WTC11 (cell line): Measurements from ENCODE around the gene NHLH2. TPM values are rescaled to one million over a fixed set of nuclear protein-coding genes. Genes with fewer than 3 reads are reported as not detected.
A peak's percentile ranks its signal among the peaks of the same experiment; 100 is the strongest.

Source experiments
- ATAC-seq: fragments of 200-7000 bp; cut with Tn5 transposase; 2 replicates; pipeline ENCODE4 v1.10.0; 2021; ENCODE audit warnings: mild to moderate bottlenecking, moderate library complexity
- CTCF ChIA-PET: fragments of 300-600 bp; sonication (Branson Sonifier 250); formaldehyde crosslinking; loops from one replicate; lab custom pipeline; 2021; ENCODE audit warnings: antibody characterized with exemption; lab: Charles Lee
- POLR2A ChIA-PET: fragments of 350-600 bp; sonication (Branson Sonifier 250); formaldehyde crosslinking; loops from one replicate; lab custom pipeline; 2021; ENCODE audit warnings: antibody characterized with exemption; lab: Charles Lee
- DNase-seq: peaks from one replicate; pipeline ENCODE4 v3.0.0; 2021; ENCODE audit warnings: low spot score
- H3K27ac Mint-ChIP-seq: 2 replicates; pipeline ENCODE4 v1.8.0; 2021; ENCODE audit warnings: mixed read lengths
- H3K27me3 Mint-ChIP-seq: 2 replicates; pipeline ENCODE4 v1.8.0; 2021; ENCODE audit warnings: low read depth, mild to moderate bottlenecking, moderate library complexity, mixed read lengths
- H3K36me3 Mint-ChIP-seq: 2 replicates; pipeline ENCODE4 v1.8.0; 2021; ENCODE audit warnings: mixed read lengths
- H3K4me1 Mint-ChIP-seq: 2 replicates; pipeline ENCODE4 v1.8.0; 2022; ENCODE audit warnings: mixed read lengths
- H3K4me3 Mint-ChIP-seq: 2 replicates; pipeline ENCODE4 v1.8.0; 2021; ENCODE audit warnings: mild to moderate bottlenecking, moderate library complexity, mixed read lengths
- H3K9me3 Mint-ChIP-seq: 2 replicates; pipeline ENCODE4 v1.8.0; 2021; ENCODE audit warnings: mixed read lengths
- ATF1 ChIP-seq: sonication (generic); formaldehyde crosslinking; IDR thresholded peaks from 2 replicates; pipeline ENCODE4 v1.8.1; 2023; ENCODE audit warnings: mild to moderate bottlenecking, moderate library complexity, missing genetic modification reagents
- CREB1 ChIP-seq: sonication (generic); formaldehyde crosslinking; IDR thresholded peaks from 2 replicates; pipeline ENCODE4 v1.8.0; 2023; ENCODE audit warnings: mild to moderate bottlenecking, missing genetic modification reagents
- ELF4 ChIP-seq: sonication (generic); formaldehyde crosslinking; IDR thresholded peaks from 2 replicates; pipeline ENCODE4 v1.8.1; 2022; ENCODE audit warnings: low read depth, mild to moderate bottlenecking, moderate library complexity, missing genetic modification reagents
- ETV6 ChIP-seq: sonication (generic); formaldehyde crosslinking; IDR thresholded peaks from 2 replicates; pipeline ENCODE4 v1.8.1; 2022; ENCODE audit warnings: mild to moderate bottlenecking, missing genetic modification reagents
- KAT7 ChIP-seq: sonication (generic); formaldehyde crosslinking; IDR thresholded peaks from 2 replicates; pipeline ENCODE4 v1.8.1; 2023; ENCODE audit warnings: missing genetic modification reagents, mild to moderate bottlenecking, borderline replicate concordance
- NFATC4 ChIP-seq: fragments of 250-450 bp; sonication (Bioruptor Pico); IDR thresholded peaks from 2 replicates; pipeline ENCODE4 v1.9.0; 2021; ENCODE audit warnings: mild to moderate bottlenecking
- NFE2L1 ChIP-seq: sonication (generic); formaldehyde crosslinking; IDR thresholded peaks from 2 replicates; pipeline ENCODE4 v1.8.1; 2023; ENCODE audit warnings: missing genetic modification reagents
- ZNF219 ChIP-seq: sonication (generic); formaldehyde crosslinking; IDR thresholded peaks from 2 replicates; pipeline ENCODE4 v1.8.0; 2023; ENCODE audit warnings: missing genetic modification reagents, mild to moderate bottlenecking, borderline replicate concordance
- total RNA-seq: library from RNA; stranded (reverse); gene quantifications from 3 replicates; pipeline ENCODE4 v1.2.3, GENCODE V29; 2021
- TF ChIP-seq, protein P1 (sequence below): fragments of 200-600 bp; IDR thresholded peaks from 2 replicates; pipeline ENCODE4 v1.8.0; 2022; ENCODE audit warnings: antibody characterized with exemption
- TF ChIP-seq, protein P2 (sequence below): sonication (generic); formaldehyde crosslinking; IDR thresholded peaks from 2 replicates; pipeline ENCODE4 v1.8.1; 2023; ENCODE audit warnings: mild to moderate bottlenecking, missing genetic modification reagents, moderate library complexity
- TF ChIP-seq, protein P3 (sequence below): sonication (generic); formaldehyde crosslinking; IDR thresholded peaks from 2 replicates; pipeline ENCODE4 v1.8.0; 2022; ENCODE audit warnings: mild to moderate bottlenecking, missing genetic modification reagents
- TF ChIP-seq, protein P4 (sequence below): sonication (generic); formaldehyde crosslinking; IDR thresholded peaks from 2 replicates; pipeline ENCODE4 v1.8.0; 2023; ENCODE audit warnings: missing genetic modification reagents, mild to moderate bottlenecking, borderline replicate concordance

NHLH2 gene
- total RNA-seq, 1 experiment from 2014 or later = 4.3 TPM

DNA sequence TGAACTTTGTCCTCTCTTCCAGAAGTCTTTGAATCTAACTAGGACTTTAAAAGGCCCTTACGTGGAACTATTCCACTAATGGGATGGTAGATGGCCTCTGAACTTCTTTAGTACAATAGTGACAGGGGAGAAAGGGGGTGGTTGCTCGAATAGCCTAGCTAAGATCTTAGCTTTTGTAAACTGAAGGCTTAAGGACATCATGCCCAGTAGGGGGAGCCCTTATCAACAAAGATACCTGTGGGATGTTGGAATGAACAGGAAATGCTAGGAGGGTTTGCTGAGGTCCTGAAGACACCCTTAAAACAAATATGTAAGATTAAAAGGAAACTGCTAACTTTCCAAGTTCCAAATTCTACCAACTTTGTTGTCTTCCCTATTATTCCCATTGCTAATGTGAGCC is 33.2 kb downstream of the NHLH2 start (continued):
- TF ChIP-seq, protein P1, sequence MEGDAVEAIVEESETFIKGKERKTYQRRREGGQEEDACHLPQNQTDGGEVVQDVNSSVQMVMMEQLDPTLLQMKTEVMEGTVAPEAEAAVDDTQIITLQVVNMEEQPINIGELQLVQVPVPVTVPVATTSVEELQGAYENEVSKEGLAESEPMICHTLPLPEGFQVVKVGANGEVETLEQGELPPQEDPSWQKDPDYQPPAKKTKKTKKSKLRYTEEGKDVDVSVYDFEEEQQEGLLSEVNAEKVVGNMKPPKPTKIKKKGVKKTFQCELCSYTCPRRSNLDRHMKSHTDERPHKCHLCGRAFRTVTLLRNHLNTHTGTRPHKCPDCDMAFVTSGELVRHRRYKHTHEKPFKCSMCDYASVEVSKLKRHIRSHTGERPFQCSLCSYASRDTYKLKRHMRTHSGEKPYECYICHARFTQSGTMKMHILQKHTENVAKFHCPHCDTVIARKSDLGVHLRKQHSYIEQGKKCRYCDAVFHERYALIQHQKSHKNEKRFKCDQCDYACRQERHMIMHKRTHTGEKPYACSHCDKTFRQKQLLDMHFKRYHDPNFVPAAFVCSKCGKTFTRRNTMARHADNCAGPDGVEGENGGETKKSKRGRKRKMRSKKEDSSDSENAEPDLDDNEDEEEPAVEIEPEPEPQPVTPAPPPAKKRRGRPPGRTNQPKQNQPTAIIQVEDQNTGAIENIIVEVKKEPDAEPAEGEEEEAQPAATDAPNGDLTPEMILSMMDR = peak; percentile 60

DNA sequence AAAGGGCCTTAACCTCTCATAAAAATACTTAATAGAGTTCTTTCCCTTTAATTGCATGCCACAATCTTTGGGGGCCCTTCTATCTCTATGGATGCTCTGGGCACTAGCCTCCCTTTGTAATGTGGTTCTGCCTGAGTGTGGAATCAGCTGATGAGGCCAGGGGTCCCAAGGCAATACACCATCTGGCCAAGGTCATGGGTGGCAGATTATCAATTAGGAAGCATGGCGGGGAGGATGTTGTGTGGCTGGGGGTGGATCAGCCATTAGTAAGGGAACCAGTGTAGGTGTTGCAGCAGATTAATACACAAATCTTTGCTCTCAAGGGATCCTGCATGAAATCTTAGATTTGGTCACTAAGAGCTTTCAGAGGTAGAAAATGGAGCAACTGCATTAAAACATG is 35.3 kb downstream of the NHLH2 start:
- Mint-ChIP-seq H3K4me1 (peaks cover 22% of the 10 kb centered on the region), H3K4me3 (no peak overlapping the region), H3K27me3 (no peaks in the 10 kb centered on the region), H3K9me3 (peaks cover 40% of the 10 kb centered on the region)
- ChIA-PET CTCF (interaction anchor here (1.3 kb wide), 1 partner anchor 215 kb away, joined by 7 read pairs; no protein-coding TSS in a partner anchor), POLR2A (no interaction called here)
- no peak for DNase-seq
- TF ChIP-seq NFE2L1 (CRISPR knock-in tag) = no peak
- TF ChIP-seq CREB1 (CRISPR knock-in tag) = no peak
- TF ChIP-seq ZNF219 = no peak
- TF ChIP-seq, all 79 proteins: peak for 0
- no peak overlapping the region for H3K27ac Mint-ChIP-seq
- peaks cover 13% of the 10 kb centered on the region for H3K36me3 Mint-ChIP-seq
- ATAC-seq = no peak

DNA sequence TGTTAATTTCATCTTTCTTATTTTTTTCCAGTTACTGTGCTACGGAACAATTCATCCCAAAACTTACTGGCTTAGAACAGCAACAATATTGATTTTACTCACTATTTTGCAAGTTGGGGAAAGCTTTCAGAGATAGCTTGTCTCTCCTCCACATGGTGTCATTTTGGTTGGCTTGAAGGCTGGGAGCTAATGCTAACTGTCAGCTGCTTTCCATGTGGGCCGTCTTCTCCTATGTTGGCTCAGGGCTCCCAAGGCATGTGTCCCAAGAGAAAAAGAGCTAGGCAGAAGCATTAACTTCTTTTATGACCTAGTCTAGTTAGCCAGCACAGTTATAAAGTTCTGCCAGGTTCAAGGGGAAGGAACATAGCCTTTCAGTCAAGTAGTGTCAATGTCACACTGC is 38.5 kb downstream of the NHLH2 start:
- Mint-ChIP-seq H3K4me3 (no peak overlapping the region), H3K9me3 (peaks cover 40% of the 10 kb centered on the region), H3K27me3 (no peaks in the 10 kb centered on the region), H3K36me3 (peaks cover 13% of the 10 kb centered on the region), H3K27ac (no peak overlapping the region), H3K4me1 (peaks cover 23% of the 10 kb centered on the region)
- no peak for ATAC-seq
- POLR2A ChIA-PET = no interaction called here
- no peak for DNase-seq
- CTCF ChIA-PET = no interaction called here
- no peak for TF ChIP-seq NFATC4 (CRISPR knock-in tag)
- TF ChIP-seq, protein P2, sequence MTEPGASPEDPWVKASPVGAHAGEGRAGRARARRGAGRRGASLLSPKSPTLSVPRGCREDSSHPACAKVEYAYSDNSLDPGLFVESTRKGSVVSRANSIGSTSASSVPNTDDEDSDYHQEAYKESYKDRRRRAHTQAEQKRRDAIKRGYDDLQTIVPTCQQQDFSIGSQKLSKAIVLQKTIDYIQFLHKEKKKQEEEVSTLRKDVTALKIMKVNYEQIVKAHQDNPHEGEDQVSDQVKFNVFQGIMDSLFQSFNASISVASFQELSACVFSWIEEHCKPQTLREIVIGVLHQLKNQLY = no peak
- no peak for TF ChIP-seq ELF4
- TF ChIP-seq, protein P3, sequence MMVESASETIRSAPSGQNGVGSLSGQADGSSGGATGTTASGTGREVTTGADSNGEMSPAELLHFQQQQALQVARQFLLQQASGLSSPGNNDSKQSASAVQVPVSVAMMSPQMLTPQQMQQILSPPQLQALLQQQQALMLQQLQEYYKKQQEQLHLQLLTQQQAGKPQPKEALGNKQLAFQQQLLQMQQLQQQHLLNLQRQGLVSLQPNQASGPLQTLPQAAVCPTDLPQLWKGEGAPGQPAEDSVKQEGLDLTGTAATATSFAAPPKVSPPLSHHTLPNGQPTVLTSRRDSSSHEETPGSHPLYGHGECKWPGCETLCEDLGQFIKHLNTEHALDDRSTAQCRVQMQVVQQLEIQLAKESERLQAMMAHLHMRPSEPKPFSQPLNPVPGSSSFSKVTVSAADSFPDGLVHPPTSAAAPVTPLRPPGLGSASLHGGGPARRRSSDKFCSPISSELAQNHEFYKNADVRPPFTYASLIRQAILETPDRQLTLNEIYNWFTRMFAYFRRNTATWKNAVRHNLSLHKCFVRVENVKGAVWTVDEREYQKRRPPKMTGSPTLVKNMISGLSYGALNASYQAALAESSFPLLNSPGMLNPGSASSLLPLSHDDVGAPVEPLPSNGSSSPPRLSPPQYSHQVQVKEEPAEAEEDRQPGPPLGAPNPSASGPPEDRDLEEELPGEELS (CRISPR knock-in tag) = no peak
- no peak for TF ChIP-seq ATF1 (CRISPR knock-in tag)
- TF ChIP-seq, protein P4, sequence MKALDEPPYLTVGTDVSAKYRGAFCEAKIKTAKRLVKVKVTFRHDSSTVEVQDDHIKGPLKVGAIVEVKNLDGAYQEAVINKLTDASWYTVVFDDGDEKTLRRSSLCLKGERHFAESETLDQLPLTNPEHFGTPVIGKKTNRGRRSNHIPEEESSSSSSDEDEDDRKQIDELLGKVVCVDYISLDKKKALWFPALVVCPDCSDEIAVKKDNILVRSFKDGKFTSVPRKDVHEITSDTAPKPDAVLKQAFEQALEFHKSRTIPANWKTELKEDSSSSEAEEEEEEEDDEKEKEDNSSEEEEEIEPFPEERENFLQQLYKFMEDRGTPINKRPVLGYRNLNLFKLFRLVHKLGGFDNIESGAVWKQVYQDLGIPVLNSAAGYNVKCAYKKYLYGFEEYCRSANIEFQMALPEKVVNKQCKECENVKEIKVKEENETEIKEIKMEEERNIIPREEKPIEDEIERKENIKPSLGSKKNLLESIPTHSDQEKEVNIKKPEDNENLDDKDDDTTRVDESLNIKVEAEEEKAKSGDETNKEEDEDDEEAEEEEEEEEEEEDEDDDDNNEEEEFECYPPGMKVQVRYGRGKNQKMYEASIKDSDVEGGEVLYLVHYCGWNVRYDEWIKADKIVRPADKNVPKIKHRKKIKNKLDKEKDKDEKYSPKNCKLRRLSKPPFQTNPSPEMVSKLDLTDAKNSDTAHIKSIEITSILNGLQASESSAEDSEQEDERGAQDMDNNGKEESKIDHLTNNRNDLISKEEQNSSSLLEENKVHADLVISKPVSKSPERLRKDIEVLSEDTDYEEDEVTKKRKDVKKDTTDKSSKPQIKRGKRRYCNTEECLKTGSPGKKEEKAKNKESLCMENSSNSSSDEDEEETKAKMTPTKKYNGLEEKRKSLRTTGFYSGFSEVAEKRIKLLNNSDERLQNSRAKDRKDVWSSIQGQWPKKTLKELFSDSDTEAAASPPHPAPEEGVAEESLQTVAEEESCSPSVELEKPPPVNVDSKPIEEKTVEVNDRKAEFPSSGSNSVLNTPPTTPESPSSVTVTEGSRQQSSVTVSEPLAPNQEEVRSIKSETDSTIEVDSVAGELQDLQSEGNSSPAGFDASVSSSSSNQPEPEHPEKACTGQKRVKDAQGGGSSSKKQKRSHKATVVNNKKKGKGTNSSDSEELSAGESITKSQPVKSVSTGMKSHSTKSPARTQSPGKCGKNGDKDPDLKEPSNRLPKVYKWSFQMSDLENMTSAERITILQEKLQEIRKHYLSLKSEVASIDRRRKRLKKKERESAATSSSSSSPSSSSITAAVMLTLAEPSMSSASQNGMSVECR = no peak
- no peak for TF ChIP-seq ETV6 (CRISPR knock-in tag)
- TF ChIP-seq KAT7 (CRISPR knock-in tag) = no peak
- TF ChIP-seq, protein P1 = no peak
